Measurements from ENCODE around the gene MED16.
A peak's percentile ranks its signal among the peaks of the same experiment; 100 is the strongest.
"Not testable (repeated sequence)": the region's sequence is repeated elsewhere in the genome, so short reads cannot be mapped to it uniquely, and the experiment has no call there.

Gene MED16

GRCh38 chr19:853614-854220, 39.3 kb downstream of the MED16 start:
- not testable (repeated sequence) for DNase-seq (ENCODE audit: low spot score)

DNA sequence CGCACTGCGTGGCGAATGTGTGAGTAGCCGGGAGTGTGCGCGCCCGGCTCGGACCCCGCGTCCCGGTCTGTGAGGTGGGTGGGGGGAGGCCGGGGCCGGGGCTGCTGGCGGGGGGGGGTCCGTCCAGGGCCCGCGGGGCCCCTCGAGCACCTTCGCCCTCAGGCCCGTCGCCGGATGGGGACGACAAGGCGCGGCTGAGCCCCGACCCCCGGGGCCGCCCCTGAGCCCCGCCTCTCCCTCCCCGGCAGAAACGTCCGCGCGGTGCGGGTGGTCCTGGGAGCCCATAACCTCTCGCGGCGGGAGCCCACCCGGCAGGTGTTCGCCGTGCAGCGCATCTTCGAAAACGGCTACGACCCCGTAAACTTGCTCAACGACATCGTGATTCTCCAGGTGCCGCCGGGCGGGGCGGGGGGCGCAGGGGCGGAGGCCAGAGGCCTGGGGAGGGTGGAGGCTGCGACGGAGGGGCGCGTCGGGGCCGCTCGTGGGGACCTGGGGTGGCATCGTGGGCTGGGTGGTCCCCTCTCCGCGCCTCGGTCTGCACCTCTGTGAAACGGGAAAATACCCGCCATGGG, 39.9 kb downstream of the MED16 start:
- no peak for DNase-seq (ENCODE audit: low spot score)

- DNase-seq (ENCODE audit: low spot score): no peak
These were observed 40.6 kb downstream of the MED16 start, which contains the start of gene ELANE for GRCh38 chr19:852136-853013. ELANE (plus strand) TSS chr19:852303; CDS start chr19:852329, 26 bp downstream.

DNA sequence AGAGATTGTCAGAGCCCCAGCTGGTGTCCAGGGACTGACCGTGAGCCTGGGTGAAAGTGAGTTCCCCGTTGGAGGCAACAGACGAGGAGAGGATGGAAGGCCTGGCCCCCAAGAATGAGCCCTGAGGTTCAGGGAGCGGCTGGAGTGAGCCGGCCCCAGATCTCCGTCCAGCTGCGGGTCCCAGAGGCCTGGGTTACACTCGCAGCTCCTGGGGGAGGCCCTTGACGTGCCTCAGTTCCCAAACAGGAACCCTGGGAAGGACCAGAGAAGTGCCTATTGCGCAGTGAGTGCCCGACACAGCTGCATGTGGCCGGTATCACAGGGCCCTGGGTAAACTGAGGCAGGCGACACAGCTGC, 42.0 kb downstream of the MED16 start:
- no peak for DNase-seq (ENCODE audit: low spot score)

DNA sequence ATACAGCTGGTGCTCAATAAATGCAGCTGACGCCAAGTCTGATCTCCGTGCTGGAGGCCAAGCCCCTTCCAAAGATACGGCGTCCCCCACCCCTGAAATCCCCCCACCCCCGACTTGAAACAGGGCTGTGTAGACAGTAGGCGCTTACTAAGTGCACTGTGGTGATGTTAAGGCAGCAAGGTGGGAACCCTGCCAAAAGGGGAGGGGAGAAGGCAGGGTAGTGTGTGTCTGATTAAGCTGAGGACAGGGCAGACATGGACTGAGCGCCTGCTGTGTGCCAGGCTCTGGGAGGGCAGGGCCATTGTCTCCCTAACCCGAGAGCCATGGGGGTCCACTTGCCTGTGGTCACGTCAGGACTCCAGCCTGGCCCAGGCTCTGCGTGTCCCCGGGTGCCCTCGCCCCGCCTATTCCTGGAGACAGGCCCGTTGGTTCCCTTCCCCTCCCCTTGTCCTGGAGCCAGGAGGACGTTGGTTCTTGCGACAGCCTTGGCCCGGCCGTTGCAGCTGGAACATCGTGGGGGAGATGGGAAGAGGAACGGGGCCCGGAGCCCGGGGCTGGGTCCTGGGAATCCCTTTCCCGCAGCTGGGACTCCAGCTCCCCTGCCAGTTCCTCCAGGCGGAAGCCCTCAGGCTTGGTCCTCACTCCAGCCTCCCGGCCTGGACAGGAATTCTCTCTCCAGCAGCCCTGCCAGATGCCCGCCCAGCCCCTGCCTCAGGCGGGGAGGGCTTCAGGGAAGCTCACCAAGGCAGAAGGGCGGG, 42.6 kb downstream of the MED16 start:
- DNase-seq (ENCODE audit: low spot score): peak; percentile 47

- DNase-seq (ENCODE audit: low spot score): not testable (repeated sequence)
These were observed 43.8 kb downstream of the MED16 start for GRCh38 chr19:849195-849594.

DNA sequence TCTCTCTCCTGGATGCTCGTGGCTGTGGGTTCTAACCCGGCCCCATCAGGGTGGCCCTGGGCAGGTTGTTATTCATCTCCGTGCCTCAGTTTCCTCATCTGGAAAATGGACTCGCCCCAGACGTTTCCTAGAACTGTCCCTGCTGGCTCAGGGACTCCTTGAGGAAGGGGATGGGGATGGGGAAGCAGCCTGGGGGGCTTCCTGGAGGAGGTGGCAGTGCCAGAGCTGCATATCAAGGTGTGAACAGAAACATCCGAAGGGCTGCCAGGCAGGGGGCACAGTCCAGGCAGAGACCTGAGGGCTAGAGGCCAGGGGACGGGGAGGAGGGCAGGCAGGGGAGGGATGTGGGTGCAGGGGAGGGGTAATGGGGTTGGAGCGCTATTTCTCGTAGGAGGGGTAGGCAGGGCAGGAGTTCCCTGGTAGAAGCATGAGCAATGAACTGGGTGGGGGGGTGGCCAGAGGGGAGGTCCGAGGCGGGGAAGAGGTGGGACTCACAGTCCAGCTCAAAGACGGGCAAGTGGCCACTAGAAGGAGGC, 44.5 kb downstream of the MED16 start:
- no peak for DNase-seq (ENCODE audit: low spot score)

GRCh38 chr19:845707-846521, 47.1 kb downstream of the MED16 start:
- no peak for DNase-seq (ENCODE audit: low spot score)

GRCh38 chr19:844546-844971, 48.4 kb downstream of the MED16 start:
- no peak for DNase-seq (ENCODE audit: low spot score)

GRCh38 chr19:843836-844545, 49.0 kb downstream of the MED16 start:
- no peak for DNase-seq (ENCODE audit: low spot score)

- DNase-seq (ENCODE audit: low spot score): no peak
These were observed 49.7 kb downstream of the MED16 start for GRCh38 chr19:843180-843835.

DNA sequence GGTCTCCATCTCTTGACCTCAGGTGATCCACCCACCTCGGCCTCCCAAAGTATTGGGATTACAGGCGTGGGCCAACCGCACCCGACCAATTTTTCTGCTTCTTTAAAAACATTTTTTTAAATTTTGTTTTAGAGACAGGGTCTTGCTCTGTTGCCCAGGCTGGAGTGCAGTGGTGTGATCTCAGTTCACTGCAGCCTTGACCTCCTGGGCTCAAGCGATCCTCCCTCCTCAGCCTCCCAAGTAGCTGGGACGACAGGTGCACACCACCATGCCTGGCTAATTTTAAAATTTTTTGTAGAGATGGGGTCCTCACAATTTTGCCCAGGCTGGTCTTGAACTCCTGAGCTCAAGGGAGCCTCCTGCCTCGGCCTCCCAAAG, 50.2 kb downstream of the MED16 start:
- not testable (repeated sequence) for DNase-seq (ENCODE audit: low spot score)

DNA sequence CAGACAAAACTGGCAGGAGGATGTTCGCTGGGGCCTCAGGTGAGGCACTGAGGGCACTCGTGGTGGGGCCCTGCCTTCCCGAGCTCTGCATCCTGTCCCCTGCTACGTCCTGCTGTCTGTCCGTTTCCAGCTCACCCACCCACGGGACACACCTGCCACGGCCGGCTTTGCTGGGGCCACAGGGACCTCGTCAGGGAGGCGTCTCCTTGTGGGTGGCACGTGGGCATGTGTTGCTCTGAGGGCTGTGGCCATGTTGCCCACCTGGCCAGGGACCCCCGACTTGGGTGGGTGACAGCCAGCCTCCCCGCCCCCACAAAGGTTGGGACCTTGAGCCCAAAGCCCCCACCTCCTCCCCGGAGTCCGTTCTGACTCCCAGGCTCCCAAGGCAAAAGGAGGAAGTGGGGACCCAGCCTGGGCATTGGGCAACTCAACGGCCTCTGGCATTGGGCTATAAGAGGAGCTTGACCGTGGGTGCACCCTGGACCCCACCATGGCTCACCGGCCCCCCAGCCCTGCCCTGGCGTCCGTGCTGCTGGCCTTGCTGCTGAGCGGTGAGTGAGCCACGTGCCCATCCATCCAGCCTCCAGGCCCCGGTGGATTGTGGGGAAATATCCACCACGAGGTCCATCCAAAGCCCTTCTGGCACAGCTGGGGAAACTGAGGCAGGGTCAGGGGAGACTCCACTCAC, 52.3 kb downstream of the MED16 start, which contains the start of gene PRTN3:
PRTN3 (plus strand) TSS at position 481 of the 688 bp plus-strand sequence; CDS start at position 491, 10 bp downstream.
- no peak for DNase-seq (ENCODE audit: low spot score)

- DNase-seq (ENCODE audit: low spot score): no peak
These were observed 57.7 kb downstream of the MED16 start for GRCh38 chr19:835210-835810.

- no peak for DNase-seq (ENCODE audit: low spot score)
These were observed 58.8 kb downstream of the MED16 start for GRCh38 chr19:834216-834615.

DNA sequence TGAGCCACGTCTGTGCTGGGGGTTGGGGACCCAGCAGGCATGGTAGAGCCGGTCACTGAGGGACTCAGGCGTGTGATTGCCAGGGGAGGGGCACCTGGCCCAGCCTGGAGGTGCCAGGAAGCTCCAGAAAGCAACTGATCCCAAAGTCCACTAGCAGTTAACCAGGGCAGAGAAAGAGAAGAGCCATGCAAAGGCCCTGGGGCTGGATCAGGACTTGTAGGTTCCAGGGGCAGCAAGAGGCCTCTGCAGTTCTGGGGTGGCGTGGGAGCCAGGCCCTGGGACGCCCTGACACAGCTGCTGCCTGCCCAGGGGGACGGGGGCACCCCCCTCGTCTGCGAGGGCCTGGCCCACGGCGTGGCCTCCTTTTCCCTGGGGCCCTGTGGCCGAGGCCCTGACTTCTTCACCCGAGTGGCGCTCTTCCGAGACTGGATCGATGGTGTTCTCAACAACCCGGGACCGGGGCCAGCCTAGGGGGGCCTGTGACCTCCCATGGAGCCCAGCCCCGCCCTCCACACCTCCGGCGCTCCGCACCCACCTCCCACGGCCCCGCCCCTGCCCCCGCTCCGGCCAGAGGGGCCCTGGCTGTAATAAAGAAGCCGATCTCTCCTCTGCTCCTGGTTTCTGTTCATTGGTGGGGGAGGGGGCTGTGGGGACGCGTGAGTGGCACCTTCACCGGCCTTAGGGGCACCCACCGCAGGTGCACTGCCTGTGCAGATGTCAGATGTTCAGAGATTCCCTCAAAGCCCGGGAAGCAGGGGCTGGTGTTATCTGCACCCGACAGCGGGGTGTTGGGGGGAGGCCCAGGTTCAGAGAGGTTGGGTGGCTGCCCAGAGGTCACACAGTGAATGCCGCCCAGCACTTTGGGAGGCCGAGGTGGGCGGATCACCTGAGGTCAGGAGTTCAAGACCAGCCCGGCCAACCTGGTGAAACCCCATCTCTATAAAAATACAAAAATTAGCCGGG, 61.3 kb downstream of the MED16 start:
- no peak for DNase-seq (ENCODE audit: low spot score)

GRCh38 chr19:829129-829758, 63.7 kb downstream of the MED16 start:
- no peak for DNase-seq (ENCODE audit: low spot score)
